AG04449 (cell line): Measurements from ENCODE around the gene RPL15.

ENCODE experiments used
- CTCF ChIA-PET: fragments of 350-600 bp; formaldehyde crosslinking; extraction: SDS; loops from one replicate; lab custom pipeline; 2021; ENCODE audit warnings: antibody characterized with exemption; lab: Yijun Ruan, JAX
- POLR2A ChIA-PET: fragments of 400-600, 350-600 bp; formaldehyde crosslinking; extraction: SDS; loops from one replicate; lab custom pipeline; 2020; ENCODE audit warnings: antibody characterized with exemption, inconsistent platforms; lab: Yijun Ruan, JAX
- DNase-seq: peaks from one replicate; pipeline ENCODE4 v3.0.0-alpha.2; 2010; ENCODE audit warnings: low read depth, low spot score
- H3K4me3 ChIP-seq: 2 replicates; pipeline ENCODE4 v1.5.1; 2011; ENCODE audit warnings: low read depth, mild to moderate bottlenecking, control low read depth, low read length
- CTCF ChIP-seq: IDR thresholded peaks from one replicate; pipeline ENCODE4 v1.5.1; 2011; ENCODE audit warnings: mild to moderate bottlenecking, moderate library complexity, low read length, control low read depth, inconsistent platforms; ENCODE audit not compliant: insufficient read depth; ENCODE audit errors: missing control alignments

Gene RPL15

GRCh38 chr3:23941440-23941839, 24.5 kb downstream of the RPL15 start:
- no peak for DNase-seq
- H3K4me3 ChIP-seq, result no peak overlapping the region
- POLR2A ChIA-PET, result interaction anchor here (1.9 kb wide), 1 partner anchor 24 kb away, joined by 6 read pairs; the partner anchor contains the start of genes NKIRAS1 and RPL15
- CTCF ChIA-PET, result interaction anchor here (1.8 kb wide), 1 partner anchor 24 kb away, joined by 5 read pairs; the partner anchor contains the start of genes NKIRAS1 and RPL15
- TF ChIP-seq CTCF, result no peak

- no peak for TF ChIP-seq CTCF
- no peak overlapping the region for H3K4me3 ChIP-seq
- CTCF ChIA-PET, result no interaction called here
- POLR2A ChIA-PET, result no interaction called here
- no peak for DNase-seq
Observed at GRCh38 chr3:23942546-23942945, 25.6 kb downstream of the RPL15 start.

GRCh38 chr3:23944007-23944783, 27.3 kb downstream of the RPL15 start:
- H3K4me3 ChIP-seq, result peak overlapping the region; percentile 77
- CTCF ChIA-PET, result no interaction called here
- POLR2A ChIA-PET, result interaction anchor here (0.6 to 1.2 kb wide), 3 partner anchors 24 to 27 kb away, joined by 3 read pairs; partner anchors contain the start of genes NKIRAS1 and RPL15
- TF ChIP-seq CTCF, result no peak
- DNase-seq, result no peak

- ChIA-PET CTCF (no interaction called here), POLR2A (no interaction called here)
- no peak for TF ChIP-seq CTCF
- no peak for DNase-seq
- peak within 1 kb of the TSS; percentile 90 for H3K4me3 ChIP-seq
Observed at GRCh38 chr3:23944861-23945662, 28.1 kb downstream of the RPL15 start, which contains the start of gene NR1D2. NR1D2 (plus strand) TSS chr3:23945286; CDS start chr3:23945579, 293 bp downstream.

GRCh38 chr3:23945663-23945912, 28.7 kb downstream of the RPL15 start:
- DNase-seq, result no peak
- TF ChIP-seq CTCF, result no peak
- ChIA-PET CTCF (no interaction called here), POLR2A (no interaction called here)
- peak overlapping the region; percentile 77 for H3K4me3 ChIP-seq
